Breast epithelium (tissue), 4 donors: ENCODE results near the gene IFT88. TPM values are rescaled to one million over a fixed set of nuclear protein-coding genes. Genes with fewer than 3 reads are reported as not detected.

ENCODE experiments used
- DNase-seq, 2 donors: peaks; one replicate each; pipeline ENCODE4 v3.0.0-alpha.2; 2019; ENCODE audit warnings: low spot score in 2 of 2
- H3K27ac ChIP-seq, 2 donors: fragments of 200-600 bp; sonication (generic) in 1 of 2; one replicate each; pipeline ENCODE4 v1.5.1; 2016 to 2019; ENCODE audit warnings: mild to moderate bottlenecking in 1 of 2
- H3K27me3 ChIP-seq, 2 donors: fragments of 200-600 bp; sonication (generic) in 1 of 2; one replicate each; pipeline versions ENCODE4 v1.5.1 to v1.6.0; 2017 to 2019; ENCODE audit warnings: control low read depth in 1 of 2, mild to moderate bottlenecking in 1 of 2
- H3K36me3 ChIP-seq: fragments of 200-600 bp; one replicate; pipeline ENCODE4 v1.5.1; 2019
- H3K4me1 ChIP-seq, 2 donors: fragments of 200-600 bp; sonication (generic); one replicate each; pipeline ENCODE4 v1.5.1; 2016 to 2019; ENCODE audit warnings: control low read depth in 1 of 2
- H3K4me3 ChIP-seq, 3 donors: fragments of 200-600 bp; sonication (generic); 1 replicate in 2 of 3; 2 replicates in 1 of 3; pipeline ENCODE4 v1.5.1; 2016 to 2019; ENCODE audit warnings: mild to moderate bottlenecking in 3 of 3, moderate library complexity in 2 of 3
- H3K9me3 ChIP-seq, 2 donors: fragments of 200-600 bp; sonication (generic) in 1 of 2; one replicate each; pipeline ENCODE4 v1.5.1; 2016 to 2019; ENCODE audit warnings: control low read depth in 1 of 2
- CTCF ChIP-seq, 3 donors: fragments of 450-650 bp; IDR thresholded peaks; one replicate each; pipeline ENCODE4 v1.5.1; 2016 to 2017; ENCODE audit warnings: antibody characterized with exemption in 3 of 3, mild to moderate bottlenecking in 3 of 3, moderate library complexity in 3 of 3
- POLR2A ChIP-seq: fragments of 450-650 bp; IDR thresholded peaks from one replicate; pipeline ENCODE4 v1.6.1; 2016; ENCODE audit warnings: antibody characterized with exemption, mild to moderate bottlenecking, moderate library complexity
- POLR2AphosphoS5 ChIP-seq, 3 donors: sonication (generic); formaldehyde crosslinking; IDR thresholded peaks; one replicate each; pipeline ENCODE4 v1.6.1; 2017; ENCODE audit warnings: antibody characterized with exemption in 3 of 3
- intact Hi-C: fragments of 100-400 bp; cut with DNase I; formaldehyde crosslinking; loops from one replicate; pipeline ENCODE4 v1.15.1; 2023; ENCODE audit warnings: low total_unique reads
- total RNA-seq, 3 donors: library from RNA; depleted of rRNA; stranded (reverse); fragments of >200 nt; gene quantifications; one replicate each; pipeline ENCODE4 v1.1.0, GENCODE V29; 2016

Gene IFT88
- total RNA-seq, 3 donors from 2014 or later = 13.9 to 35.0 (median 27.9) TPM

DNA sequence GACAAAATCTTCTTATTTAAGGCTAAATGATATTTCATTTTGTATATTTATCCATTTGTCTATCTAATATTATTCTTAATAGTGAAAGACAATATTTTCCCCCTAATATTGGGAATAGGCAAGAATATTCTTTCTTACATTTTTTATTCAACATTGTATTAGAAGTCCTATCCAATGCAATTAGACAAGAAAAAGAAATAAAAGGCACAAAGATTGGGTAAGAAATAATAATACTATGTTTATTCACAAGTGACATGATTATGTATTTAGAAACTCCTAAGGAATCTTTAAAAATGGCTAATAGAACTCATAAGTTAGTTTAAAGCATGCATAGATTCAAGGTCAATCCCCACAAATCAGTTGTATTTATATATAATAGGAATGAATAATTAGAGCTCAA is 30.0 kb upstream of the IFT88 start:
- no peak for TF ChIP-seq POLR2A
- no peak for TF ChIP-seq CTCF (IDR thresholded peaks at IDR 0.05)
- no peak for TF ChIP-seq POLR2AphosphoS5 (IDR thresholded peaks at IDR 0.05)
- Histone ChIP-seq H3K27me3 (no peaks in the 10 kb centered on the region), H3K9me3 (no peaks in the 10 kb centered on the region), H3K27ac (no peak overlapping the region), H3K4me1 (no peaks in the 10 kb centered on the region), H3K4me3 (no peak overlapping the region), H3K36me3 (no peaks in the 10 kb centered on the region)
- DNase-seq = no peak
- intact Hi-C loops = no loop called here

DNA sequence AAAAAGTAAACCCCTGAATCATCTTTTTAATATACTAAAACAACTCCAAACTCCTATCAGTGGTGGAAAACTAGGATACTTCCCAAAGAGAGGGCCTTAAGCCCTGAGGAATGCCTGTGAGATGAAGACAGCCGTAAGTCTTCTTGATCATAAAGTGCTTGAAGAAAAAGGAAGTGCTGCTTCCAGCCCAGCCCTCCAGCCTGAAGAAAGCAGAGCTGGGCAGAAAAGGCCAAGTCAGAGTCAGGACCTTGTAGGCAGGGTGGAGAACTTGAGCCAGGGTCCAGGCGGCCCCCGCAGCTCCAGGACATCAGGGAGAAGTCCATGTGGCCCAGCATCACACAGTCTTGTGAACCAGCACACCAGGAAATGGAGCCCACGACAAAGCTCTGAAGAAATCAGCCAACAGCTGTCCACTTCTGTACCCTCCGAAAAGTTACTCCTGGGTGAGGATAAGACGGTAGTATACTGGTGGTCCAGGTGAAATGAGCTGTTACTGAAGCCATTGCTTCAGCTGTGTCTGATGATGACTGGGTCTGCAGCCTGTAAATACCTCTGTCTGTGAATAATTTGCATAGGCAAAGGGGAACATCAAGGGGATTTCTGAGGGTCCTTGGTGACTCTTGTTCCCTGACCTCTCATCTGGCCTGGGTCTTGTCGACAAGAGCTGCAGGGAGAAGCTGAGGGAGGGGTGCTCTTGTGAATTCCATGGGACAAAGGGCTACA is 22.6 kb upstream of the IFT88 start:
- Histone ChIP-seq H3K9me3 (no peaks in the 10 kb centered on the region), H3K27ac (no peak overlapping the region), H3K4me3 (no peak overlapping the region), H3K27me3 (no peaks in the 10 kb centered on the region), H3K36me3 (no peaks in the 10 kb centered on the region), H3K4me1 (no peaks in the 10 kb centered on the region)
- no peak for DNase-seq
- TF ChIP-seq POLR2A (no peak), POLR2AphosphoS5 (IDR thresholded peaks at IDR 0.05) (no peak), CTCF (IDR thresholded peaks at IDR 0.05) (no peak)
- intact Hi-C loops = no loop called here

DNA sequence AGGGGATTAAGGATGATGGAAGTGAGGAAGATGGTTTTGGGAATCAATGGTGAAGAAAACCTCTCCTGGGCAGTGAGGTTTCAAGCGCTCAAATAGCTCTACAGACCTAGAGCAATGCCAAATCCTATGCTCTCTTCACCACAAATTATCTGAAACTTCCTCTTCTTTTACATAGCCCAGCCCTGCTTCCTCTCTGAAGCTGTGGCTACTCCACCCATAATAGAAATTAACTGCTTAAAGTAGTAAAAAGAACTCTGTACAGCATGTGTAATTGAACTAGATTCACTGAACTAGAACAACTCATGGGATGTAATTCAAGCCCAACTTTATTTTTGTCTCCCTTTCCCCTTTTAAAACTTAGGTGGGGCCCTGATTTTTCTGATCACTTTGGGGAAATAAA is 20.4 kb upstream of the IFT88 start:
- H3K27me3 ChIP-seq = no peaks in the 10 kb centered on the region
- DNase-seq = no peak
- no peak for TF ChIP-seq POLR2AphosphoS5 (IDR thresholded peaks at IDR 0.05)
- TF ChIP-seq POLR2A = no peak
- no peak for TF ChIP-seq CTCF (IDR thresholded peaks at IDR 0.05)
- H3K36me3 ChIP-seq = no peaks in the 10 kb centered on the region
- no peaks in the 10 kb centered on the region for H3K9me3 ChIP-seq
- H3K4me1 ChIP-seq = no peaks in the 10 kb centered on the region
- intact Hi-C loops = no loop called here
- H3K4me3 ChIP-seq = no peak overlapping the region
- no peak overlapping the region for H3K27ac ChIP-seq

DNA sequence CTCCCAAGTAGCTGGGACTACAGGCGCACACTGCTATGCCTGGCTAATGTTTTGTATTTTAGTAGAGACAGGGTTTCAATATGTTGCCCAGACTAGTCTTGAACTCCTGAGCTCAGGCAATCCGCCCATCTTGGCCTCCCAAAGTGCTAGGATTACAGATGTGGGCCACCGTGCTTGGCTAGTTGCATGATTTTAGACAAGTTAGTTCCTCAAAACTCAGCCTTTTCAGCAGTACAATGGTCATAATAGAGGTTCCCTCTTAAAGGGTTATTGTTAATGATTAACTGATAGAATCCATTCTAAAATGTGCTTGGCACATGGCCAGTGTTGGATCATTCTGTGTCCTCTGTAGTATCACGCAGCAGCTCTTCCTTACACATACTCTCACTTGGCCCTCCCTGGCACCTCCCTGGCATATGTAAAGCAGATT is 19.5 kb upstream of the IFT88 start:
- H3K4me3 ChIP-seq = no peak overlapping the region
- H3K36me3 ChIP-seq = no peaks in the 10 kb centered on the region
- no peaks in the 10 kb centered on the region for H3K9me3 ChIP-seq
- no peaks in the 10 kb centered on the region for H3K27me3 ChIP-seq
- intact Hi-C loops = no loop called here
- TF ChIP-seq POLR2AphosphoS5 (IDR thresholded peaks at IDR 0.05) (no peak), CTCF (IDR thresholded peaks at IDR 0.05) (no peak), POLR2A (no peak)
- H3K27ac ChIP-seq = no peak overlapping the region
- DNase-seq = no peak
- H3K4me1 ChIP-seq = no peaks in the 10 kb centered on the region

DNA sequence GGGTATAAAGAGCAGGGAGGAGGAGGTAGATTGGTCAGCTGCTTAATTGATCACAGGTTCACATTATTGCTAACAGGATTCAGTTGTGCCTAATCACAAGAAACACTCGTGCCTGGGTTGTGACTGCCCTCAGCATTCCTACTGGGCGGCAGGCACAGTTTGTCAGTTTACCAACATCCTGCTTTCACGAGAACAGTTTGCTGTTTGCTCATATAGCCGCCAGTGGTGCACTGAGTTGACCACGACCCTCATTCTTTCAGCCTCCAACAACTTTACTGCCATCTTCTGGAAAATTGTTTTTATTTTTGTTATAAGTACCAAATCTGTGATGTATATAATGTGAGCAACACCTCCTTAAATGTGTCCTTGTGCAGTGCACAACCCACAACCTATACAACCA is 16.2 kb upstream of the IFT88 start:
- TF ChIP-seq POLR2AphosphoS5 (IDR thresholded peaks at IDR 0.05) (no peak), CTCF (IDR thresholded peaks at IDR 0.05) (no peak)
- intact Hi-C loops = no loop called here

More for the DNA sequence above, 16.2 kb upstream of the IFT88 start:
- DNase-seq = no peak
- Histone ChIP-seq H3K27me3 (no peaks in the 10 kb centered on the region), H3K27ac (no peak overlapping the region), H3K36me3 (no peaks in the 10 kb centered on the region), H3K4me1 (no peaks in the 10 kb centered on the region), H3K9me3 (no peaks in the 10 kb centered on the region), H3K4me3 (no peak overlapping the region)
